BJ (cell line): ENCODE data around the gene DKKL1. TPM values are rescaled to one million over a fixed set of nuclear protein-coding genes. Genes with fewer than 3 reads are reported as not detected.

Source experiments
- CTCF ChIA-PET: fragments of 350-600 bp; formaldehyde crosslinking; extraction: SDS; loops from one replicate; lab custom pipeline; 2021; ENCODE audit warnings: antibody characterized with exemption, inconsistent platforms; lab: Yijun Ruan, JAX
- POLR2A ChIA-PET: fragments of 300-600 bp; sonication (Branson Sonifier 250); formaldehyde crosslinking; extraction: SDS; loops from one replicate; lab custom pipeline; 2021; ENCODE audit warnings: antibody characterized with exemption; lab: Charles Lee
- DNase-seq: peaks from one replicate; pipeline ENCODE4 v3.0.0-alpha.2; 2011; ENCODE audit warnings: low read depth
- H3K27me3 ChIP-seq: 2 replicates; pipeline ENCODE4 v1.6.0; 2011; ENCODE audit warnings: low read length; ENCODE audit not compliant: control insufficient read depth, insufficient read depth
- H3K36me3 ChIP-seq: 2 replicates; pipeline ENCODE4 v1.5.1; 2011; ENCODE audit warnings: low read length; ENCODE audit not compliant: control insufficient read depth, insufficient read depth
- H3K4me3 ChIP-seq: 2 replicates; pipeline ENCODE4 v1.5.1; 2011; ENCODE audit warnings: low read depth, mild to moderate bottlenecking, control low read depth, low read length
- CTCF ChIP-seq: IDR thresholded peaks from 2 replicates; pipeline ENCODE4 v1.5.1; 2011; ENCODE audit warnings: low read depth, mild to moderate bottlenecking, control low read depth, inconsistent platforms, low read length, moderate library complexity; ENCODE audit not compliant: insufficient read depth
- polyA plus RNA-seq: library from polyadenylated mRNA; depleted of rRNA; stranded (reverse); fragments of >200 nt; gene quantifications from 2 replicates; pipeline ENCODE4 v1.2.3, GENCODE V29; 2011

The DKKL1 gene
- polyA plus RNA-seq, 1 experiment = 0.10 TPM

GRCh38 chr19:49387936-49388372 is 24.3 kb downstream of the DKKL1 start, which contains the start of gene KASH5:
KASH5 (plus strand) TSS chr19:49388249; CDS start chr19:49390884, 2,635 bp downstream.
- no peak within 1 kb of the TSS for H3K4me3 ChIP-seq
- CTCF ChIA-PET = no interaction called here
- DNase-seq = no peak
- no peak for TF ChIP-seq CTCF
- peaks cover 2% of the 10 kb centered on the region; the same call in 1 of the 2 replicates for H3K27me3 ChIP-seq
- H3K36me3 ChIP-seq = no peaks in the 10 kb centered on the region
- POLR2A ChIA-PET = no interaction called here

GRCh38 chr19:49389406-49389805 is 25.7 kb downstream of the DKKL1 start:
- no peak for DNase-seq
- TF ChIP-seq CTCF = no peak
- no peaks in the 10 kb centered on the region for H3K36me3 ChIP-seq
- no peak overlapping the region for H3K4me3 ChIP-seq
- peaks cover 4% of the 10 kb centered on the region for H3K27me3 ChIP-seq
- ChIA-PET CTCF (interaction anchor here (0.6 to 3.7 kb wide), 7 partner anchors 9 to 127 kb away, joined by 3 to 18 read pairs (median 4); no protein-coding TSS in a partner anchor), POLR2A (no interaction called here)

- H3K36me3 ChIP-seq = no peaks in the 10 kb centered on the region
- no peak for TF ChIP-seq CTCF
- no peak for DNase-seq
- no peak overlapping the region for H3K4me3 ChIP-seq
- POLR2A ChIA-PET = no interaction called here
- CTCF ChIA-PET = interaction anchor here (0.6 to 3.7 kb wide), 15 partner anchors 8 to 128 kb away, joined by 3 to 18 read pairs (median 4); partner anchors contain the start of gene SLC17A7
- H3K27me3 ChIP-seq = peaks cover 6% of the 10 kb centered on the region
Observed at GRCh38 chr19:49390131-49390928, 26.7 kb downstream of the DKKL1 start.

- Histone ChIP-seq H3K27me3 (peaks cover 6% of the 10 kb centered on the region), H3K4me3 (no peak overlapping the region), H3K36me3 (no peaks in the 10 kb centered on the region)
- no peak for DNase-seq
- ChIA-PET CTCF (interaction anchor here (0.7 to 3.7 kb wide), 17 partner anchors 8 to 63 kb away, joined by 3 to 18 read pairs (median 5); partner anchors contain the start of genes GFY, SLC17A7 and TEAD2), POLR2A (no interaction called here)
- TF ChIP-seq CTCF = no peak
Observed at GRCh38 chr19:49390929-49391359, 27.3 kb downstream of the DKKL1 start.
